Activated CD4-positive, alpha-beta T cell treated with anti-CD3 and anti-CD28 coated beads, Interleukin-2, amount 10 ng/mL, durations not matched to agents 24 days and 14 days (primary cell): ENCODE data around the gene PML. TPM values are rescaled to one million over a fixed set of nuclear protein-coding genes. Genes with fewer than 3 reads are reported as not detected.
"Not testable (repeated sequence)": the region's sequence is repeated elsewhere in the genome, so short reads cannot be mapped to it uniquely, and the experiment has no call there.

Source experiments
- DNase-seq: peaks from one replicate; pipeline ENCODE4 v3.0.0; 2022
- H3K27ac Mint-ChIP-seq: one replicate; pipeline ENCODE4 v1.8.0; 2022; ENCODE audit warnings: mild to moderate bottlenecking, mixed read lengths
- H3K27me3 Mint-ChIP-seq: one replicate; pipeline ENCODE4 v1.8.0; 2022; ENCODE audit warnings: mixed read lengths
- H3K36me3 Mint-ChIP-seq: one replicate; pipeline ENCODE4 v1.8.0; 2022; ENCODE audit warnings: low read depth, mild to moderate bottlenecking, mixed read lengths
- H3K4me1 Mint-ChIP-seq: one replicate; pipeline ENCODE4 v1.8.0; 2021; ENCODE audit warnings: mixed read lengths
- H3K4me3 Mint-ChIP-seq: one replicate; pipeline ENCODE4 v1.8.0; 2022; ENCODE audit warnings: mild to moderate bottlenecking, moderate library complexity, mixed read lengths
- H3K9me3 Mint-ChIP-seq: one replicate; pipeline ENCODE4 v1.8.0; 2021; ENCODE audit warnings: mixed read lengths
- intact Hi-C: fragments of 100-400 bp; cut with micrococcal nuclease; formaldehyde crosslinking; loops from one replicate; pipeline ENCODE4 v1.15.1; 2023
- total RNA-seq: library from RNA; stranded (reverse); gene quantifications from 2 replicates; pipeline ENCODE4 v1.2.3, GENCODE V29; 2022

The PML gene
- total RNA-seq, 1 donor from 2014 or later: 61.3 TPM

DNA sequence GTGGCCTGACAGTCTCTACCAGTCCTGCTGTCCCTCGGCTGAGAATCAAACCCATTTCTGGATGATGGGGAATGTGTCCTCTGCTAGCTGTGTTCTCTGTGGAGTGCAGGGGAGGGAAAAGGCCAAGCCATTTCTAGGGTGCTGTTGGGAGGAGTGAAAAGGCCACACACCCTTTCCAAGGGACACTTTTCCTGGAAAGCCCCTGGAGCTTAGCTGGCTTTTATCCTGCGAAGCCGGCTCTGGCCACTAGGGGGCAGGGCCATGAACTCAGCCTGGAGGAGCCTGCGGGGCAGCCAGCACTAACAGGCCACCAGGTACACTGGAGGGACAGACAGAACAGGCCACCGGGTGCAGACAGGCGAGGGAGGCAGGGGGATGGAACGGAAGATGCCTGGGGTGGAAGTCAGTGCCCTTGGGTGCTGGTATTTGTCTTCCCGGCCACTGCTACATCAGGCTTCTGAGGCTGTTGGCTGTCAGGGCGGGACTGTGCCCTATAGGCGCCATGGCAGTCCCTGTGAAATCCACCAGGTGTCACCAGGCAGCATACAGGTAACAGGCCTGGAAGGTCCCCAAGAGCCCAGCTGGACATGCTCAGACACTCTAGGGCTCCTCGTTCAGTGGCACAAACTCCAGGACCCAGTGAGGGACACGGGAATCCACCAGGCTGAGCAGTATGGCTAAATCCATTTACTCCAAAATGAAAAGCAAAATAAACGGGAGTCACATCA is 71.3 kb downstream of the PML start:
- intact Hi-C loops, H3K4me3 Mint-ChIP-seq, H3K27ac Mint-ChIP-seq, H3K9me3 Mint-ChIP-seq, H3K4me1 Mint-ChIP-seq, H3K27me3 Mint-ChIP-seq, H3K36me3 Mint-ChIP-seq: not testable (repeated sequence)
- peak; percentile 87 for DNase-seq

DNA sequence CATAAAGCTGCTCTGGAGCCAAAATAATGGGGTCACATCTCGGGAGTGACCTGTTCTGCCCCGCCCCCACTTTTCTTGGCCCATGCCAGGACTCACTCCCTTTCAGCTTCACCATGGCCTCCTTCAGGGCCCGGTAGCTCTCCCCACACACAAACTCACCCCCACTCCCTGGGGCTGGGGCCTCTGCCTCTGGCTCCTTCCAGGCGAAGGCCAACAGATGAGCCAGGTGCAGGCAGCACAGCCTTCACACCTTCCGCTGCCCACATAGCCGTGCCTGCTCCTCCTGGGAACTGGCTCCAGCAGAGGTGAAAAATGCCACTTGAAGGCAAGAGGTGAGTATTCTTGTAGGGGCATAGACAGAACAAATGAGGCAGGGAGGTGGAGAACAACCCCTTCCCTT is 77.1 kb downstream of the PML start:
- H3K27me3 Mint-ChIP-seq, H3K9me3 Mint-ChIP-seq, DNase-seq, H3K27ac Mint-ChIP-seq, H3K36me3 Mint-ChIP-seq, H3K4me1 Mint-ChIP-seq, intact Hi-C loops, H3K4me3 Mint-ChIP-seq: not testable (repeated sequence)

GRCh38 chr15:74072132-74072531 is 77.6 kb downstream of the PML start:
- intact Hi-C loops, H3K4me3 Mint-ChIP-seq, H3K4me1 Mint-ChIP-seq, H3K27me3 Mint-ChIP-seq, DNase-seq, H3K9me3 Mint-ChIP-seq, H3K36me3 Mint-ChIP-seq, H3K27ac Mint-ChIP-seq: not testable (repeated sequence)

DNA sequence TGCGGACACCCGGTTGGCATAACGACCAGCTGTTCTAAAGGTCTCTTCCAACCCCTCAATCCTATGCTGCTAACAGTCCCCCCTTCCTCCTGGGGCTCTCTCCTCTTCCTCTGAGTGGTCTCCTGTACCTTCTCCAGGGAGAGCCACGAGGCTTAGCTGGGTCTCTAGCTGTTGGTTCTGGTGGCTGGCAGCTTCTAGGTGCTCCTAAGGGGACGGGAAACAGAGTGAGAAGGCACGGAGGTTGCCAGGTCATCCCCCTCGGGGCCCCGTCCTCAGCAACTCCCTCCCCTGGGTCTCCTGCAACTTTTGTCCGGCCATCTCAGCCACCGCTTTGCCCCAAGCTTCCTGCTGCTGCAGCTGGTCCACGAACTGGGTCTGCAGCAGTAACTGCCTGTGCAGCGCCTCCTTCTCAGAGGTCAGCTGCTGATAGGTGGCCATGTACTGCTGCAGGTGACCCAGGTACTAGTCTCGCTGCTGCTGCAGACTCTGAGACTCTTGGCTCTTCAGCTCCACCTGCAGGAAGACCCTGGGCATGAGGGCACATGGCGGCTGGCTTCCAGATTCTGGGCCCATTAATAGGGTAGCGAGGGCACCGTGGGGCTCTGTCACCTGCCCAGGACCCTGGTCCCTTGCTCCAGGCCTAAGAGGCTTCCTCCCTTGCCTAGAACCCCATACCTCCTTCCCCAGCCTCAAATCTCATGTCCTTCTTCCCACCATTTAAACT is 78.3 kb downstream of the PML start:
- H3K9me3 Mint-ChIP-seq: not testable (repeated sequence)

GRCh38 chr15:74075781-74076180 is 81.3 kb downstream of the PML start:
- H3K4me1 Mint-ChIP-seq, H3K27ac Mint-ChIP-seq, intact Hi-C loops, H3K27me3 Mint-ChIP-seq, H3K4me3 Mint-ChIP-seq, H3K9me3 Mint-ChIP-seq, DNase-seq, H3K36me3 Mint-ChIP-seq: not testable (repeated sequence)

More for the DNA sequence above, 78.3 kb downstream of the PML start:
- DNase-seq: peak; percentile 86
- intact Hi-C loops, H3K4me1 Mint-ChIP-seq, H3K27ac Mint-ChIP-seq, H3K27me3 Mint-ChIP-seq, H3K36me3 Mint-ChIP-seq, H3K4me3 Mint-ChIP-seq: not testable (repeated sequence)

DNA sequence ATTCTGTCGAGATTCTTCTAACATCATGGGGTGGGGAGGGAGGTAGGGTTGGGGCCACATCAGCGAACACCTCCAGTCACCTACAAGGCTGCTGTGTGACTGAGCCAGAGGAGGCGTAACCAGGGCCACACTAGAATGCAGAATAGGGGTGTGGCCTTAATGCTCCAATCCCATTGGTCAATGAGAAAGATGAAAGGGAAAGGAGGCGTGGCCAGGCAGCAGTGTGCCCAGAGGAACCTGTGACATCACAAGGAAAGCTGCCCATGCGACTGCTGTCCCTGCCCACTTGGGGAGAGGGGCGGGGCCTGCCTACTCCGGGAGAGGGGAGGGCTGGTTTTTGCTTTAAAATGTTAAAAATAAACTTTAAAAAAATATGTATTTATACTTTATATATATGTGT is 87.9 kb downstream of the PML start, which contains the start of gene GOLGA6A:
TSS of gene GOLGA6A (minus strand) at position 101 of the 400 bp plus-strand sequence. CDS start at position 60, 41 bp downstream.
- intact Hi-C loops, H3K27ac Mint-ChIP-seq, H3K4me1 Mint-ChIP-seq, H3K36me3 Mint-ChIP-seq, H3K9me3 Mint-ChIP-seq, DNase-seq, H3K27me3 Mint-ChIP-seq, H3K4me3 Mint-ChIP-seq: not testable (repeated sequence)

GRCh38 chr15:74094567-74094966 is 100.1 kb downstream of the PML start:
- H3K9me3 Mint-ChIP-seq, H3K27ac Mint-ChIP-seq, DNase-seq, H3K4me1 Mint-ChIP-seq, intact Hi-C loops, H3K27me3 Mint-ChIP-seq, H3K36me3 Mint-ChIP-seq, H3K4me3 Mint-ChIP-seq: not testable (repeated sequence)

- H3K4me3 Mint-ChIP-seq, H3K27me3 Mint-ChIP-seq, H3K9me3 Mint-ChIP-seq, DNase-seq, H3K4me1 Mint-ChIP-seq, intact Hi-C loops, H3K36me3 Mint-ChIP-seq, H3K27ac Mint-ChIP-seq: not testable (repeated sequence)
These were observed 101.1 kb downstream of the PML start for GRCh38 chr15:74095610-74096009.

DNA sequence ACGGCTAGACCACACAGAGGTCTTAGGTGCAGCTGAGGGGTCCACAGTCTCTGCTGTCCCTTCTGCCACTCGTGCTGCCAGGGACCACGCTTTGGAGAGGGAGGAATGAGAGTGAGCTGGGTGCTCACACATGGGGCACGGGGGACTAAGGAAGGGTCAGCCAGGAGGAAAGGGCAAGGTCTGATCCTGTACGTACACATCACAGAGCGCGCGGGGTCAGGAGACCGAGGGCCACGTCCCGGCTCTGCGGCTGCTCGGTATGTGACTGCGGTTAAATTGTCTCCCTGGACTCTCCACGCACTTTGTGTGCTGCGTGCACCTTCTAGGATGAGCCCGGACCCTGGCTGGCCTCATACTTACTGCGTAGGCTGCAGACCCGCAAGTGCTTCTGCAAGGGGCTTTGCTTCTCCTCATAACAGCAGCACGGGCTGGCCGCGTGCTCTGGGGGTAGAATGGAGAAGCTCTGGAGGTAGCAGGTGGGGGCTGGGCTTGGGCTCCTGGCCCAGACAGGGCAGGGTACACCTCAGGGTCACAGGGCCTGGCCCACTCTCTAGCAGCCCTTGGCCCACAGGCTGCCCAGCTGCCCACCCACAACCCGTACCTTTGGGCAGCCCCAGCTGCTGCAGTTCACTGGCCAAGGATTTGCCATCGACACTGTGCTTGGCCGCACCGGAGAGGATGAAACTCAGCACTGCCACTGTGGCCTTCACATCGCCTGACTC is 102.4 kb downstream of the PML start:
- H3K9me3 Mint-ChIP-seq, DNase-seq, H3K4me3 Mint-ChIP-seq, H3K27me3 Mint-ChIP-seq, H3K27ac Mint-ChIP-seq, H3K36me3 Mint-ChIP-seq, H3K4me1 Mint-ChIP-seq, intact Hi-C loops: not testable (repeated sequence)

Other genes with a start within 250 kb of the PML start
- not detected in 2 replicates for gene INSYN1, start 241.4 kb upstream of the PML start, total RNA-seq
- not detected in 2 replicates for gene TBC1D21, start 121.2 kb upstream of the PML start, total RNA-seq
- 0.49 and 0.88 TPM in 2 replicates for gene LOXL1, start 68.3 kb upstream of the PML start, total RNA-seq
- gene STOML1, start 2.4 kb upstream of the PML start, total RNA-seq: 10.3 and 10.6 TPM in 2 replicates
- not detected in 2 replicates for gene GOLGA6A, start 87.8 kb downstream of the PML start, total RNA-seq
- gene ISLR2, start 135.9 kb downstream of the PML start, total RNA-seq: not detected in 2 replicates
- not detected in 2 replicates for gene ISLR, start 179.0 kb downstream of the PML start, total RNA-seq
- not detected in 2 replicates for gene STRA6, start 208.1 kb downstream of the PML start, total RNA-seq
- not detected in 2 replicates for gene CCDC33, start 241.6 kb downstream of the PML start, total RNA-seq